Left ventricle myocardium superior (tissue), 1 donor: ENCODE measurements around the gene MLYCD. TPM values are rescaled to one million over a fixed set of nuclear protein-coding genes. Genes with fewer than 3 reads are reported as not detected.

Experiments
- ATAC-seq: fragments of 200-7000 bp; cut with Tn5 transposase; one replicate; pipeline ENCODE4 v1.9.1; 2020; ENCODE audit warnings: mild to moderate bottlenecking, moderate library complexity
- DNase-seq: peaks from one replicate; pipeline ENCODE4 v3.0.0-alpha.2; 2020
- intact Hi-C: fragments of 100-400 bp; cut with micrococcal nuclease; formaldehyde crosslinking; loops from one replicate; pipeline ENCODE4 v1.11.0; 2022
- total RNA-seq: library from RNA; stranded (reverse); fragmentation: NEBNext Ultra II Directional; extraction: Animal tissue kit (Norgen Biotek cat#: 25700); gene quantifications from one replicate; pipeline ENCODE4 v1.2.1, GENCODE V29; 2021
- donor health status: DM: no; HTN: yes; CAD: no; lungs with severe emphysema.

Gene MLYCD
- total RNA-seq, 1 donor from 2014 or later: 49.0 TPM

DNA sequence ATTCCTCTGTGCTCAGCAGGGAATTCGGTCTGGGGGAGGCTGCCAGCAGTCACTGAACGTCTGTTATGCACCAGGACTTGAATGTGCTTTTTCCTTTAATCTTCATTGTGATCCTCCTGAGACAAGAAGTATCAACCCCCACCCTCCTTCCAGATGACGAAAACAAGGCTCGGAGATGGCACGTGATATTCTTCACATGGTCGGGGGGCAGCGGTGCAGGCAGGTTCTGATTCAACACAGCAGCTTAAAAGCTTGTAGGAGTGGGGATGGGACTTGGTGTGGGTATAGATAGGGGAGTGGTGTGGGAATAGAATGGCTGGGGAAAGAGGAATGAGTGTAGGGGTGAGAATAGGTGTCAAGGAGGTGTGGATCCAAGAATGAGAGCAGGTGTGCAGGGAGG is 75.6 kb downstream of the MLYCD start:
- no peak for ATAC-seq
- DNase-seq: no peak
- intact Hi-C loops: no loop called here

- intact Hi-C loops: no loop called here
- ATAC-seq (no peak), DNase-seq (peak; percentile 3)
These were observed 76.8 kb downstream of the MLYCD start for GRCh38 chr16:83975590-83976260.

Other genes with a start within 250 kb of the MLYCD start
- 176 TPM for gene HSBP1, start 91.1 kb upstream of the MLYCD start, total RNA-seq
- 4.7 TPM for gene OSGIN1, start 54.1 kb downstream of the MLYCD start, total RNA-seq
- gene NECAB2, start 69.1 kb downstream of the MLYCD start, total RNA-seq: 0.84 TPM
- 2.0 TPM for gene SLC38A8, start 143.7 kb downstream of the MLYCD start, total RNA-seq
- 80.8 TPM for gene MBTPS1, start 217.8 kb downstream of the MLYCD start, total RNA-seq
- 23.2 TPM for gene HSDL1, start 246.1 kb downstream of the MLYCD start, total RNA-seq
- gene DNAAF1, start 246.2 kb downstream of the MLYCD start, total RNA-seq: not detected